GDM1 (cell line): ENCODE measurements around the gene ZNF133.
"Not testable (repeated sequence)": the region's sequence is repeated elsewhere in the genome, so short reads cannot be mapped to it uniquely, and the experiment has no call there.

Experiments
- DNase-seq: peaks from one replicate; lab custom pipeline; 2025; lab: John Stamatoyannopoulos, UW

The ZNF133 gene

DNA sequence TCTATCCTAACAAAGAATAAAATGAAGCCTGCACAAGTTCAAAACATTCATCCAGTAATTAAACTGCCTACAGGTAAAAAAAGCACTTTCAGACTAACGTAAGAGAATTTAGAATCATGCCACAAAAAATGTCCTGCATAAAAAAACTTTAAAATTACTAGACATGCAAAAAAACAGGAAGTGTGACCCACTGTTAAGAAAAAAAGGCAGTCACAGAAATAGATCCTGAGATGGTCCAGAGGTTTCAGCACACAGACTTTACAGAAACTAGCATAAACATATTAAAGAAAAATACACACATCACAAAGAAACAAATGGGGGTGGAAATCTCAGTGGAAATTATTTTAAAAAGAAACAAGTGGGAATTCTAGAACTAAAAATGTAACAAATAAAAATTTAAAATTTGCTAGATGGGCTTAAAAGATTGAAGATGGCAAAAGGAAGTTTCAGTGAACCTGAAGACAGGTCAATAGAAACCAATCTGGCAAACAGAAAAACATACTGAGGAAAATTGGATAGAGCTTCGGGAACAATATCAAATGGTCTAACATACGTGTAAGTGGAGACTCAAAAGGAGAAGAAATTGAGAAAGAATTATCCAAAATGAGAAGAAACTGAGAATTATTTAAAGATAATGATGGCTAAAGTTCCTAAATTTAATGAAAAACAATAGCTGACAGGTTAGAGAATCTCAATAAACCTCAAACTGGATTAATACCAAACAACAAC lies 3.4 kb upstream of the ZNF133 start:
- no peak for DNase-seq

- no peak for DNase-seq
These were observed 797 bp upstream of the ZNF133 start for GRCh38 chr20:18287546-18287914.

- DNase-seq = no peak
These were observed 481 bp downstream of the ZNF133 start for GRCh38 chr20:18288749-18289267.

GRCh38 chr20:18289306-18289705 lies 979 bp downstream of the ZNF133 start:
- DNase-seq = no peak

- DNase-seq = no peak
These were observed 11.0 kb downstream of the ZNF133 start for GRCh38 chr20:18299364-18299763.

DNA sequence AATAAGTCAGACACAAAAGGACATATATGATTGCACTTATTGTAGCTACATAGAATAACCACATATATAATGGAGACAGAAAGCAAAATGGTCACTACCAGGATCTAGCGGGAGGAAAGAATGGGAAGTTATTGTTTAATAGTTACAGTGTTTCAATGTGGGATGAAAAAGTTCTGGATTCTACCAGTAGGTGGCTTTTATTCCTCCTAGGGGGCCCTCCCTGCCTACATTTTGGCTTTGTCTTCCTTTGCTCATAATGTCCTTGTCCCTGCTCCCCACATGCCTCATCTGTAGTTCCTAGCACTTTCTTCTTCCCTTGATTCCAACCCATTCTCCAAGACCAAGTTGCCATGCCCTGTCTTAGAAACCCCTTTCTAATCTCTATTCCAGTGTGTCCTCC lies 16.3 kb downstream of the ZNF133 start:
- DNase-seq = no peak

DNA sequence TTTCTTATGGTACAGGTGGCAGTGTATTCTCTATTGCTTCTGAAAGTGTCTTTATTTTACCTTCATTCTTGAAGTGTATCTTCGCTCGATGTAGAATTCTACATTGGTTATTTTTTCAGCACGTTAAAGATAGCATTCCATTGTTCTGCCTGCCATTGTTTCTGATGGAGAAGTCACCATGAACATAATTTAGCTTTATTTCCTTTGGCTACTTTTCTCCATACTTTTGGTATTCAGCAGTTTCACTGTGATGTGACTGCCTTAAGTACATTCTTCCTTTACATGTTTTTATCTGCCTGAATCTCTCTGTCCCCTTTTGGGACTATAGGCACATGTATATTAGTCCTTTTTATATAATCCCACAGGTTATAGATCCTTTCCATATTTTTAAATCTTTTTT lies 19.0 kb downstream of the ZNF133 start:
- DNase-seq = no peak

- DNase-seq = no peak
These were observed 21.7 kb downstream of the ZNF133 start for GRCh38 chr20:18310051-18310450.

DNA sequence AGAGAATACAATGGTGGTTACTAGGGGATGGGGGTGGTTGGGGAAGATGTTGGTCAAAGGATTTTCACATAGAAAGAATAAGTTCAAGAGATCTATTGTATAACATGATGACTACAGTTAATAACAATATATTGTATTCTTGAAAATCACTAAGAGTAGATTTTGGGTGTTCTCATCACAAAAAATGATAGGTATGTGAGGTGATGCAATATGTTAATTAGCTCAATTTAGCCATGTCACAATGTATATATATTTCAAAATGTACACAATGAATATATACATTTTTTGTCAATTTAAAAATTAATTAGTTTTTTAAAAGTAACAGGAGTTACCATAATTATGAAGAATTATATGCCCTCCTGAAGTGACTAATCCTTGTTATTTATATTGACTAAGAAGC lies 22.3 kb downstream of the ZNF133 start:
- DNase-seq = no peak

DNA sequence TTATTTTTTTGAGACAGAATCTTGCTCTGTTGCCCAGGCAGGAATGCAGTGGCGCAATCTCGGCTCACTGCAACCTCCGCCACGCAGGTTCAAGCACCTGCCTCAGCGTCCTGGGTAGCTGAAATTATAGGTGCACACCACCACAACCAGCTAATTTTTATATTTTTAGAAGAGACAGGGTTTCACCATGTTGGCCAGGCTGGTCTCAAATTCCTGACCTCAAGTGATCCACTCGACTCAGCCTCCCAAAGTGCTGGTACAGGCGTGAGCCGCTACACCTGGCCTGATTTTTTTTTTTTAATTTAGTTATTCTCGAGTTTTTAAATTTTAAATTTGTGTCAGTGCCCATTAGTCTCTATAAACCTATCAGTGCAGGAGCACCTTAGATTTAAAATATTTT lies 24.4 kb downstream of the ZNF133 start:
- no peak for DNase-seq

- DNase-seq = no peak
These were observed 25.1 kb downstream of the ZNF133 start for GRCh38 chr20:18313411-18313810.

DNA sequence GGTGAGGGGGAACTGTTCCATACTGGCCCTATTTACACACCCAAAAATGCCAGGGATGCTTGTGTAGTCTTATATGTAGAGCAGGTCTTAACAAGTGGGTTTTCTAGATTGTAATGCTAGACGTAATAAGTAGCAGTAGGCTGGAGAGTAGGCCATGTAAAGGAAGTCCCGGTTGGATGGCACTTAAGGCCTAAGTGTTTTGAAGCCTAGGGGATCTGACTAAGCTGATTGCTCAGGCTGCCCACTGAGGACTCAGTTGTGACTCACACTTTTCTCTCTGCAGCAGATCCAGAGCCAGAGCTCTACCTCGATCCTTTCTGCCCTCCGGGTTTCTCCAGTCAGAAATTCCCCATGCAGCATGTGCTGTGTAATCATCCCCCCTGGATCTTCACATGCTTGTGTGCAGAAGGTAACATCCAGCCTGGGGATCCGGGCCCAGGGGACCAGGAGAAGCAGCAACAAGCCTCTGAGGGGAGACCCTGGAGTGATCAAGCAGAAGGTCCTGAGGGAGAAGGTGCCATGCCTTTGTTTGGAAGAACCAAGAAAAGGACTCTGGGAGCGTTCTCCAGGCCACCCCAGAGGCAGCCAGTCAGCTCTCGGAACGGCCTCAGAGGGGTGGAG lies 26.6 kb downstream of the ZNF133 start:
- no peak for DNase-seq

GRCh38 chr20:18316166-18316565 lies 27.8 kb downstream of the ZNF133 start:
- DNase-seq = no peak

- no peak for DNase-seq
These were observed 33.0 kb downstream of the ZNF133 start for GRCh38 chr20:18321316-18321715.

- DNase-seq = no peak
These were observed 33.9 kb downstream of the ZNF133 start for GRCh38 chr20:18321976-18322950.

DNA sequence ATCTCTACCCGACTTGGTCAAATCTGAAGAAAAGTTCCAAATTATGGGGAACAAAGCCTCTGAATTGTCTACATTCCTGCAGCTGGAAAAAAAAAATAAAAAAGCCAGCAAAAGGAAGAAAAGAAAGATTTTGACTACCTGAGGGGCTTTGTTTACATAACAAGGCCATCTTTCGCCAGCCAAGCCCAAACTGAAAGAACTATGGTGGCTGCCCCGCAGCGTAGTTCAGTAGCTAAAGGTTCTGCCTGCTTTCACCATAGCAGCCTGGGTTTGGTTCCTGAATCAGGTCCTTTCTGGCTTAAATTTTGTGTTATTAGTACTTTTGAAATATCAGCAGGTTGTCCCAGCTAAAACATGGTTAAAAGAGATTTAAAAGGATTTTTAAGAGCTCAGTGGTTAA lies 35.4 kb downstream of the ZNF133 start:
- DNase-seq = no peak

GRCh38 chr20:18324596-18325089 lies 36.3 kb downstream of the ZNF133 start:
- DNase-seq = no peak

GRCh38 chr20:18326990-18327389 lies 38.7 kb downstream of the ZNF133 start:
- DNase-seq = no peak

GRCh38 chr20:18331694-18332093 lies 43.4 kb downstream of the ZNF133 start:
- no peak for DNase-seq

GRCh38 chr20:18349749-18350148 lies 61.4 kb downstream of the ZNF133 start:
- not testable (repeated sequence) for DNase-seq

- no peak for DNase-seq
These were observed 71.5 kb downstream of the ZNF133 start for GRCh38 chr20:18359854-18360253.

- no peak for DNase-seq
These were observed 72.3 kb downstream of the ZNF133 start for GRCh38 chr20:18360635-18361034.
